Colon (tissue), 2 donors: ENCODE results near the gene TRIM24.

Experiments used
- FAIRE-seq: peaks from 2 replicates; lab custom pipeline; 2012; peaks lifted over from hg19 to GRCh38; lab: Jason Lieb, UNC
- donor health status: control.
- donor health status: control.

TRIM24 gene

GRCh38 chr7:138538997-138539644 lies 79.1 kb downstream of the TRIM24 start:
- no peak for FAIRE-seq

DNA sequence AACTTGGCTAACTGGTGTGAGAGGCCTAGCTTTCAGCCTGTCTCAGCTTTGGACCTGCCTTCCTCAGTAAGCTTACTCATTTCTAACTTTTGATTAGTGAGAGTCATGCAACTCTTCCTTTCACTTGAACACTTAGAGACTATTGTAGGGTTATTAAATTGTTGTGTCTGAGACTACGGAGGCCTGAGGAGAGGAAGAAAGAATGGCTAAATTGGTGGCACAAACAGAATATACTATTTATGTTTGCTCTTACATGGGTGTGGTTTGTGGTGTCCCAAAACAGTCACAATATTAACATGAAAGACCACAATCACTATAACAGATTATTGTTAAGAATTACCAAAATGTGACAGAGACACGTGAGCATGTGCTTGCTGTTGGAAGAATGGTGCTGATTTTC lies 82.1 kb downstream of the TRIM24 start:
- FAIRE-seq = no peak

GRCh38 chr7:138543739-138544138 lies 83.7 kb downstream of the TRIM24 start:
- FAIRE-seq = no peak

GRCh38 chr7:138545123-138545522 lies 85.1 kb downstream of the TRIM24 start:
- FAIRE-seq = no peak

- no peak for FAIRE-seq
Observed at GRCh38 chr7:138546064-138546619, 86.1 kb downstream of the TRIM24 start.

GRCh38 chr7:138546829-138547228 lies 86.8 kb downstream of the TRIM24 start:
- no peak for FAIRE-seq

GRCh38 chr7:138549082-138549481 lies 89.0 kb downstream of the TRIM24 start:
- FAIRE-seq = no peak

- FAIRE-seq = no peak
Observed at GRCh38 chr7:138550337-138550736, 90.3 kb downstream of the TRIM24 start.

GRCh38 chr7:138551102-138551501 lies 91.0 kb downstream of the TRIM24 start:
- FAIRE-seq = no peak

DNA sequence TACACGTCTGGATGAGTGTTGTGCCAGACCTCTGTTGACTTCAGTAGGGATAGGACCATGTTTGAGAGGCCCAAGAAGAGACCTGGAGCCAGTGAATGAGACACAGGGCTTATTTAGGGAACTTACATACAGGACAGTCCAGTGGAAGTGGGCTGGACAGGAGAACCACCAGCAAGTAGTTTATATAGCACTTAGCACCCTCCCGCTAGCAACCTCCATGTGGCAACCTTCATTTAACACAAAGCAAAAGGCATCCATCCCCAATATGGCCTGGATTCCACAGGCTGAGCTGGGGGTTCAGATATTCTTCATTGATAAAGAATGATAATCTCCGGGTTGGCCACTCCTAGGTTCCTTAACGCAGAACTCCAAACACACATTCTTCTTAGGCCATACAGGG lies 93.7 kb downstream of the TRIM24 start:
- FAIRE-seq = no peak

GRCh38 chr7:138554674-138555073 lies 94.6 kb downstream of the TRIM24 start:
- no peak for FAIRE-seq

GRCh38 chr7:138555684-138556083 lies 95.6 kb downstream of the TRIM24 start:
- FAIRE-seq = no peak

- FAIRE-seq = no peak
Observed at GRCh38 chr7:138556771-138557484, 96.9 kb downstream of the TRIM24 start.

- FAIRE-seq = no peak
Observed at GRCh38 chr7:138559448-138559847, 99.4 kb downstream of the TRIM24 start.

- FAIRE-seq = no peak
Observed at GRCh38 chr7:138563808-138564207, 103.7 kb downstream of the TRIM24 start.

DNA sequence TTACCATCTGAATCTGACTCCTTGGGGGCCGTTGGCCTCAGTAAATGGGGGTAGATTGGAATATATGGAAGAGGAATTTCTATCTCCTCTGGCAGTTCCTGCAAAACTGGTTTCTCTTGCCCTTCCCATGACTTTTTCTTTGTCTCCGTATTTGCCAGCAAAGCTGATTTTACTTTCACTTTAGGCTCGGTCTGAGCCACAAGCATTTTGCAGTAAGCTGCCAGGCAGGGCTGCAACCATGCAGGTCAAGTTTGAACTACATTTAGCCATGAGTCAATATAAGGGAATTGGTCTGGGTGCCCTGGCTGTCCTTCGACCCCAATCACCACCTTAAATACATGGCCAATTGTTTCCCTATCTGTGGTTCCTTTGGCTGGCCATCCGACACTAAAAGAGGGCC lies 104.3 kb downstream of the TRIM24 start:
- no peak for FAIRE-seq

DNA sequence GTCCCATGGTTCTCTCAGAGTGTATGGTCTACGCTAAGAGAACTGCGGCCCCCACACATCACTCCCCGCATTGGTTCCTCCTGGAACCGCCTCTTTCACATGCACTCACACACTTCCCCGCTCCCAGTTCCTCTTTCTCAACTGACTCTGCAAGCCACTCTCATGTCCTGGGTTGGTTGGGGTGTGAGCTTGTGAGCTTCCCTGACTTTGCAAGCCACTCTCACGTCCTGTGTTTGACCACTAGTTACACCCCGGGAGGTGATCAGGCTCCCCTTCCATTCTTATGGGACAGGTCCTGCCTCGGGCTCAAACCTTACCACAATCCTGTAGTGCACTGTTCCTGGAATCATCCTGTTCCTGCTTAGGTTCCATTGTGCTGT lies 105.0 kb downstream of the TRIM24 start:
- no peak for FAIRE-seq

GRCh38 chr7:138565451-138566114 lies 105.5 kb downstream of the TRIM24 start:
- FAIRE-seq = no peak

GRCh38 chr7:138568655-138569054 lies 108.6 kb downstream of the TRIM24 start:
- no peak for FAIRE-seq

DNA sequence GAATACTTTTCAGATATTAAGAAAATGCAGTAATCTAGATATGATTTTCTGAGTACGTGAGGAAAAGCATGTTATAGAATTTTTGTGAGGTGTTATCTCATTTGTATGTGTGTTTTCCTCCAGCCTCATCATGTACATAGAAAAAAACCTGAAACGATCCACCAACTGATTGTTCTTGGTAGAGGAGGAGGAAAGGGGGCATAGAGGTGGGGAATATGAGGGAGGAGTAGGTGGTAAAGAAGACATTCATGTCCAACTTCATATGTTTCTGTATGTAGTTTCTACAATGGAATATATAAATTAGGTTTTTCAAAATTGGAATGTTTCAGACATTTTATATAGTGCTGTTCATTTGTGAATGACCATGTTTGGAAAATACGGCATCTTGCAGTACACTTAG lies 109.4 kb downstream of the TRIM24 start:
- FAIRE-seq = no peak

- FAIRE-seq = no peak
Observed at GRCh38 chr7:138570715-138571114, 110.7 kb downstream of the TRIM24 start.

GRCh38 chr7:138573741-138574140 lies 113.7 kb downstream of the TRIM24 start:
- FAIRE-seq = no peak

GRCh38 chr7:138575897-138576428 lies 115.9 kb downstream of the TRIM24 start:
- no peak for FAIRE-seq
